ENCODE measurements around the gene TTLL10.
"Not testable (repeated sequence)": the region's sequence is repeated elsewhere in the genome, so short reads cannot be mapped to it uniquely, and the experiment has no call there.

Gene TTLL10

GRCh38 chr1:1189111-1189510 lies 15.4 kb downstream of the TTLL10 start:
- no peak for DNase-seq (ENCODE audit: low read depth in 2 of 2)

DNA sequence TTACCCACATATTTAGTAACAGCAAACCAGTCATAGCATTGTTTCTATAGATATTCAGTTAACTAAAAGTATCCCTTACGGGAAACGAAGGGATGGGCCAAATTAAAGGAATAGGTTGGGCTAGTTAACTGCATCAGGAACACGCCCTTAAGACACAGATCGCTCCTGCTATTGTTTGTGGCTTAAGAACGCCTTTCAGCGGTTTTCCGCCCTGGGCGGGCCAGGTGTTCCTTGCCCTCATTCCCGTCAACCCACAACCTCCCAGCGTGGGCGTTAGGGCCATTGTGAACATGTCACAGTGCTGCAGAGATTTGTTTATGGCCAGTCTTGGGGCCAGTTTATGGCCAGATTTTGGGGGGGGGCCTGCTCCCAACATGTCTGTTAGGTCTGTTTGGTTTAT lies 18.1 kb downstream of the TTLL10 start:
- DNase-seq (ENCODE audit: low read depth in 2 of 2): no peak

DNA sequence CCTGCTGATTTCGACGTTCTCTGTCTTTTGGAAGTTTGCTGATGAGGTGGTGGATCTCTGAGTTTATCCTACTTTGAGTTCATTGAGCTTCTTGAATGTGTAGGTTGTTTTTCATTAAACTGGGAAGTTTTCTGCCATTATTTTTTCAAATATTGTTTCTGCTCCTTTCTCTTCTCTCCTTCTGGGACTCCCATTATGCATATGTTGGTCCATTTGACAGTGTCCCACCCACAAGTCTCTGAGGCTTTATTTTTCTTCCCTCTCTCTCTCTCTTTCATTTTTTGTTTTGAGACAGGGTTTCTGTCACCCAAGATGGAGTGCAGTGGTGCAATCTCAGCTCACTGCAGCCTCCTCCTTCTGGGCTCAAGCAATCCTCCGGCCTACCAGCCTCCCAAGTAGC lies 21.0 kb downstream of the TTLL10 start:
- no peak for DNase-seq (ENCODE audit: low read depth in 2 of 2)

DNA sequence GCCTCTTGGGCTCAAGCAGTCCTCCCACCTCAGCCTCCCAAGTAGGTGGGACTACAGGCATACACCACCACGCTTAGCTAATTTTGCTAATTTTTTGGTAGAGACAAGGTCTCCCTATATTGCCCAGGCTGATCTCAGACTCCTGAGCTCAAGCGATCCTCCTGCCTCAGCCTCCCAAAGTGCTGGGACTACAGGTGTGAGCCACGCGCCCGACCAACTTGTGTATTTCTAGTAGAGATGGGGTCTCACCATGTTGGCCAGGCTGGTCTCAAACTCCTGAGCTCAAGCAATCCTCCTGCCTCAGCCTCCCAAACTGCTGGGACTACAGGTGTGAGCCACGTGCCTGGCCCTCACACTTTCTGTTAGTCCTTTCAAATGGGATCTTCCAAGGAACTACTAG lies 22.0 kb downstream of the TTLL10 start:
- not testable (repeated sequence) for DNase-seq (ENCODE audit: low read depth in 2 of 2)

GRCh38 chr1:1196431-1197187 lies 22.9 kb downstream of the TTLL10 start:
- DNase-seq (ENCODE audit: low read depth in 2 of 2): no peak

- no peak for DNase-seq (ENCODE audit: low read depth in 2 of 2)
These were observed 23.5 kb downstream of the TTLL10 start for GRCh38 chr1:1197188-1197500.

GRCh38 chr1:1197551-1198422 lies 24.1 kb downstream of the TTLL10 start:
- DNase-seq (ENCODE audit: low read depth in 2 of 2): no peak

DNA sequence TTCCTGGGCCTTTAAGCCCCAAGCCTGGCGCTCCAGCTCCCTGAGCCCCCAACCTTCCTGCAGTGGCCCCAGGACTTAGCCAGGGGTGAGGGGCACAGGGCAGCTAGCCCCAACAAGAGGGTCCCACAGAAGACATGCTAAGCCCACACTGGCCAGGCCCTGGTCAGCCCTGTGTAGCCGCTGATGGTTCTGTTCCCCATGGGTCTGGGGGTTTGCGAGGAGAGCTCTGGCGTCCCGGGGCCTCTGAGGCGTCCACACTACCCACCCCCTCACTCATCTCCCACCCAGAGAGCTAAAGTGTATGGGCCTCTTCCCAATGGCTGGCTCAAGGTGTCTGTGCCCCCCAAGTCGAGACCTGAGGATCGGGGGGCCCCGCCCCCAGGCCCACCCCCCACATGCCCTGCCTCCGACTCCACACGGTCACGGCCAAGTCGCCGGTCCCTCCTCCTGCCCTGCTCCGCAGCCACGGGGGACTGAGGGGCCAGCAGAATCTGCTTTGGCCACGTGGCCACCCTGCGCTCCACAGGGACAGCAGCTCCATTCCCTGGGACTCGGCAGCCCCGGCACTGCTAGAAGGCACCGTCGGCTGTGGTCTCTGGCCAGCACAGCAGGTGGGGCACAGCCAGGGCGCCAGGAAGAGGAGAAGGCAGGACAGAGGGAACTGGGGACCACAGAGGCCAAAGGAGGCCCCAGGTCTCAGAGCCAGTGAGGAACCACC lies 24.9 kb downstream of the TTLL10 start:
- no peak for DNase-seq (ENCODE audit: low read depth in 2 of 2)

- no peak for DNase-seq (ENCODE audit: low read depth in 2 of 2)
These were observed 25.7 kb downstream of the TTLL10 start for GRCh38 chr1:1199141-1199960.

- no peak for DNase-seq (ENCODE audit: low read depth in 2 of 2)
These were observed 26.5 kb downstream of the TTLL10 start for GRCh38 chr1:1199961-1200875.

DNA sequence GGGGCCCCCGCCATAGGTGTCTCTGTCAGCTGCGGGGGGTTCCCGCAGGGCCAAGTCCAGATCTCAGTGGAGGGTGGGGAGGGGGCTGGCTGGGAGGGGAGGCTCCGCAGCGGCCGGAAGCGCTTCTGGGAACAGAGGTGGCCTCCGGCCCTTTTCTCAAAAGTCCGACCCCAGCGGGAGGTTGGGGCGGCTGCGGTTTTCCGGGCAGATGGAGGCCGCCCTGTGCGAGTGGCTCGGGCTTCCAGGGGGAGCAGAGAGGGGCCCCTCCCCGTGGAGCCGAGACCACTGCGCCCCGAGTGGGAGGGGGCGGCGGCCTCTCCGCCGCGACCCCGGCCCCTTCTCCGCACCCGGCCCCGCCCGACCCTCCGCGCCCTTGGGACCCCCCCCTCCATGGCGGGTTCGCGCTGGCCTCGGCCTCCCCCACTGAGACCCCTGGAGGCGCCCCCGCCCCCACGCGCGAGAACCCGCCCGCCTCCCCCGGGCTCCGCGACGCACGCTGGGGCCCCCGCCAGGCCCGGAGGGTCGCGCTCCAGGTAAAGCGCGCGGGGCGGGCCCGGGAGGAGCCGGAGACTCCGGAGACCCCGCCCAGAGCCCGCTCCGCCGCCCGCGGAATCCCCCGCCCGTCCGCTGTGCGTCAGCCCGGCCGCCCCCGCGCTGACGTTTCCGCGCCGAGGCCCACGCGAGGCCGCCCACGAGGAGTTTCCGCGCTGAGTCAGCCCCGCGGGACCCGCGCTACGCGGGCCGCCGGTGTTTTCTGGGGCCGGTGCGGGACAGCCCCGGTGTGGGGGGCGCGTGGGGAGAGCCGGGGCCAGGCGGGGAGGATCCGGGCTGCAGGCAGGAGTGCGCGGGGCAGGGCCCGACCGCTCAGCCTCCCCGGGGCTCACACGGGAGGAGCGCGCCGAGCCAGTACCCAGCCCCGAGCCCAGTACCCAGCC lies 27.5 kb downstream of the TTLL10 start:
- no peak for DNase-seq (ENCODE audit: low read depth in 2 of 2)

GRCh38 chr1:1202831-1203560 lies 29.3 kb downstream of the TTLL10 start:
- no peak for DNase-seq (ENCODE audit: low read depth in 2 of 2)

GRCh38 chr1:1203561-1204424 lies 30.1 kb downstream of the TTLL10 start:
- DNase-seq (ENCODE audit: low read depth in 2 of 2): no peak

GRCh38 chr1:1204425-1204920 lies 30.8 kb downstream of the TTLL10 start:
- no peak for DNase-seq (ENCODE audit: low read depth in 2 of 2)

- no peak for DNase-seq (ENCODE audit: low read depth in 2 of 2)
These were observed 31.5 kb downstream of the TTLL10 start for GRCh38 chr1:1204998-1205768.

- no peak for DNase-seq (ENCODE audit: low read depth in 2 of 2)
These were observed 32.2 kb downstream of the TTLL10 start for GRCh38 chr1:1205769-1206375.

All from fibroblast of skin of left biceps (primary cell).